Spleen (tissue), 7 donors: ENCODE data around the gene PODXL2.

ENCODE experiments used
- CTCF ChIP-seq, 11 experiments: fragments of 200-600 bp in 7 of 11; fragments of 450-650 bp in 4 of 11; sonication (generic) in 4 of 11; IDR thresholded peaks in 8 of 11; conservative IDR thresholded peaks in 3 of 11; 1 replicate in 7 of 11; 2 replicates in 4 of 11; pipeline versions ENCODE4 v1.4.0 to v1.8.0; 2016 to 2021; ENCODE audit warnings: antibody characterized with exemption in 11 of 11, inconsistent platforms in 4 of 11, mild to moderate bottlenecking in 1 of 11
- POLR2A ChIP-seq, 3 donors: fragments of 450-650 bp; IDR thresholded peaks; one replicate each; pipeline ENCODE4 v1.5.1; 2017; ENCODE audit warnings: antibody characterized with exemption in 3 of 3, mild to moderate bottlenecking in 1 of 3
- donor health status: DM: no; HTN: no; CAD: no; lungs with moderate emphysema.
- donor health status: DM: no; HTN: no; CAD: no.
- donor health status: DM: no; HTN: no; CAD: no.

- TF ChIP-seq CTCF (IDR thresholded peaks at IDR 0.05 in 8 of 11, conservative IDR thresholded peaks at IDR 0.05 in 3 of 11) (no peak), POLR2A (IDR thresholded peaks at IDR 0.05) (no peak)
These were observed 8.6 kb downstream of the PODXL2 start for GRCh38 chr3:127637546-127637945.
